ENCODE measurements around the gene CHCHD5.

DNA sequence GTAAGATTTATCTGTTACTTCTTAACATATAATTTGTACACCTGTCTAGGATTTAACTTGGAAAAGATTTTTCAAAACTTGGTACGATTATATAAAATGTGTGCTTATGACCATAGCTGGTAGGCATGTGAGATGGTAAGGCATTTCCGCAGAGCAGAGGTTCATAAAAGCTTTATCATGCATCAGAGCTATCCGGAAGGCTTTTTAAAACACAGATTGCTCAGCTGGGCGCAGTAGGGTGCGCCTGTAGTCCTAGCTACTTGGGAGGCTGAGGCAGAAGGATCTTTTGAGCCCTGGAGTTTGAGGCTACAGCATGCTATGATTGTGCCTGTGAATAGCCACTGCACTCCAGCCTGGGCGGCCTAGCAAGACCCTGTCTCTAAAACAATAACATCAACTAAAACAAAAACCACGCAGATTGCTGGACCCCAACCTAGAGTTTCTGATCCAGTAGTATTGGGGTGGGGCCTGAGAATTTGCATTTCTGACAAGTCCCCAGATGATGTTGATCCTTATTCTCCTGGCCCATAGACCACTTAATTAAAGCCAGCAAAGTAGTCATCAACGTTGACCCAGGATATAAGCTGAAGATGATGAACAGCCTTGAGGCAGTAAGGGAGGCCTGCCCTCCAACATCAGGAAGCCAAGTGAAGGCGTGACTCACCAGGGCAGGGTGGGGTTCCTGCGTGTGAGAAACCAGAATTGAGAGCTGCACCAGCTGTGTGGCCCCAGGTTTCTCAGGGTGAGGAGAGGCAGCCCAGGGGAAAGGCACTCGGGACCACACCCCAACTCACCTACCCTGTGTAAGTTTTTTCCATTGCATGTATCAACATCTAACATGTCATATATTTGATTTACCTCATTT, 39.7 kb downstream of the CHCHD5 start:
- TF ChIP-seq POLR2A (IDR thresholded peaks at IDR 0.05; ENCODE audit: low read depth, low read length), result no peak
- TF ChIP-seq, protein P1, sequence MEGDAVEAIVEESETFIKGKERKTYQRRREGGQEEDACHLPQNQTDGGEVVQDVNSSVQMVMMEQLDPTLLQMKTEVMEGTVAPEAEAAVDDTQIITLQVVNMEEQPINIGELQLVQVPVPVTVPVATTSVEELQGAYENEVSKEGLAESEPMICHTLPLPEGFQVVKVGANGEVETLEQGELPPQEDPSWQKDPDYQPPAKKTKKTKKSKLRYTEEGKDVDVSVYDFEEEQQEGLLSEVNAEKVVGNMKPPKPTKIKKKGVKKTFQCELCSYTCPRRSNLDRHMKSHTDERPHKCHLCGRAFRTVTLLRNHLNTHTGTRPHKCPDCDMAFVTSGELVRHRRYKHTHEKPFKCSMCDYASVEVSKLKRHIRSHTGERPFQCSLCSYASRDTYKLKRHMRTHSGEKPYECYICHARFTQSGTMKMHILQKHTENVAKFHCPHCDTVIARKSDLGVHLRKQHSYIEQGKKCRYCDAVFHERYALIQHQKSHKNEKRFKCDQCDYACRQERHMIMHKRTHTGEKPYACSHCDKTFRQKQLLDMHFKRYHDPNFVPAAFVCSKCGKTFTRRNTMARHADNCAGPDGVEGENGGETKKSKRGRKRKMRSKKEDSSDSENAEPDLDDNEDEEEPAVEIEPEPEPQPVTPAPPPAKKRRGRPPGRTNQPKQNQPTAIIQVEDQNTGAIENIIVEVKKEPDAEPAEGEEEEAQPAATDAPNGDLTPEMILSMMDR (conservative IDR thresholded peaks at IDR 0.05; ENCODE audit: low read depth, low read length), result no peak
- TF ChIP-seq RFX5 (IDR thresholded peaks at IDR 0.05; ENCODE audit: low read depth, low read length), result no peak
- no peak for TF ChIP-seq CEBPB (IDR thresholded peaks at IDR 0.05; ENCODE audit: low read depth, low read length)

Measured in IMR-90 (cell line).